MM.1S (cell line): ENCODE data around the gene PPP1CA.
A peak's percentile ranks its signal among the peaks of the same experiment; 100 is the strongest.

Experiments used
- DNase-seq: peaks from one replicate; pipeline ENCODE4 v3.0.0-alpha.2; 2015
- H2AFZ ChIP-seq: fragments of 300-600 bp; sonication (generic); 2 replicates; pipeline ENCODE4 v1.6.0; 2016; ENCODE audit warnings: antibody characterized with exemption, low read length
- H3F3A ChIP-seq: fragments of 300-600 bp; sonication (generic); 2 replicates; pipeline ENCODE4 v1.6.1; 2016; ENCODE audit warnings: mild to moderate bottlenecking, antibody characterized with exemption, low read length, moderate library complexity, mixed read lengths; ENCODE audit not compliant: insufficient read depth
- H3K27ac ChIP-seq: fragments of 300-600 bp; sonication (generic); 2 replicates; pipeline ENCODE4 v1.5.1; 2016; ENCODE audit warnings: mild to moderate bottlenecking, low read length
- H3K27me3 ChIP-seq: fragments of 300-600 bp; sonication (generic); replicated peaks from 2 replicates; pipeline ENCODE4 v1.6.0; 2016; ENCODE audit warnings: low read length; ENCODE audit not compliant: insufficient read depth
- H3K36me3 ChIP-seq: fragments of 300-600 bp; sonication (generic); replicated peaks from 2 replicates; pipeline ENCODE4 v1.6.1; 2016; ENCODE audit warnings: mild to moderate bottlenecking, low read length, mixed read lengths; ENCODE audit not compliant: insufficient read depth
- H3K4me1 ChIP-seq: fragments of 300-600 bp; sonication (generic); 2 replicates; pipeline ENCODE4 v1.6.1; 2016; ENCODE audit warnings: low read length, mixed read lengths
- H3K4me2 ChIP-seq: fragments of 300-600 bp; sonication (generic); 2 replicates; pipeline ENCODE4 v1.6.0; 2016; ENCODE audit warnings: low read depth, low read length
- H3K4me3 ChIP-seq: fragments of 300-600 bp; sonication (generic); 2 replicates; pipeline ENCODE4 v1.5.1; 2016; ENCODE audit warnings: low read length, mixed read lengths
- H3K79me2 ChIP-seq: fragments of 300-600 bp; sonication (generic); 2 replicates; pipeline ENCODE4 v1.6.1; 2016; ENCODE audit warnings: mixed run types, low read length, mixed read lengths
- H3K9ac ChIP-seq: fragments of 300-600 bp; sonication (generic); 2 replicates; pipeline ENCODE4 v1.6.1; 2016; ENCODE audit warnings: low read length, mixed read lengths
- H3K9me2 ChIP-seq: fragments of 300-600 bp; sonication (generic); replicated peaks from 2 replicates; pipeline ENCODE4 v1.6.1; 2016; ENCODE audit warnings: mild to moderate bottlenecking, low read length, mixed read lengths; ENCODE audit not compliant: insufficient read depth
- H3K9me3 ChIP-seq: fragments of 300-600 bp; sonication (generic); replicated peaks from 2 replicates; pipeline ENCODE4 v1.6.1; 2016; ENCODE audit warnings: mild to moderate bottlenecking, low read length, mixed read lengths; ENCODE audit not compliant: insufficient read depth
- H4K20me1 ChIP-seq: fragments of 300-600 bp; sonication (generic); 2 replicates; pipeline ENCODE4 v1.6.1; 2016; ENCODE audit warnings: mild to moderate bottlenecking, low read length, moderate library complexity, mixed read lengths; ENCODE audit not compliant: insufficient read depth
- CTCF ChIP-seq: fragments of 300-600 bp; sonication (generic); IDR thresholded peaks from 2 replicates; pipeline ENCODE4 v1.5.1; 2016; ENCODE audit warnings: antibody characterized with exemption, low read length, mixed read lengths
- EZH2 ChIP-seq: fragments of 300-600 bp; sonication (generic); optimal IDR thresholded peaks from 2 replicates; pipeline ENCODE3; 2017; ENCODE audit warnings: low read depth, mild to moderate bottlenecking, antibody characterized with exemption, low read length, mixed read lengths
- EZH2phosphoT487 ChIP-seq: fragments of 300-600 bp; sonication (generic); IDR thresholded peaks from 2 replicates; pipeline ENCODE4 v1.6.1; 2018; ENCODE audit warnings: antibody characterized with exemption, low read length

Gene PPP1CA

GRCh38 chr11:67392183-67392715, 9.4 kb downstream of the PPP1CA start:
- H3K79me2 ChIP-seq = peaks cover 56% of the 10 kb centered on the region
- peak; percentile 9 for DNase-seq
- peak overlapping the region; percentile 50; the same call in 1 of the 2 replicates for H3K27ac ChIP-seq
- no peaks in the 10 kb centered on the region for H3K27me3 ChIP-seq
- H3K9me3 ChIP-seq = no peaks in the 10 kb centered on the region
- no peaks in the 10 kb centered on the region for H3K9me2 ChIP-seq
- TF ChIP-seq EZH2 = no peak
- TF ChIP-seq CTCF = 0 out of 2 replicates have a peak, but pooled peaks have one; percentile 5
- peaks cover 9% of the 10 kb centered on the region for H3K4me1 ChIP-seq
- H2AFZ ChIP-seq = peak overlapping the region; percentile 98
- peak overlapping the region; percentile 74 for H3K4me2 ChIP-seq
- H3K4me3 ChIP-seq = peak overlapping the region; percentile 97
- peak overlapping the region; percentile 91 for H3K9ac ChIP-seq
- H3F3A ChIP-seq = peaks cover 12% of the 10 kb centered on the region; the same call in 1 of the 2 replicates
- H3K36me3 ChIP-seq = no peaks in the 10 kb centered on the region
- no peaks in the 10 kb centered on the region for H4K20me1 ChIP-seq

- peak within 1 kb of the TSS; percentile 74 for H3K4me2 ChIP-seq
- DNase-seq = peak; percentile 98
- no peaks in the 10 kb centered on the region for H3K36me3 ChIP-seq
- no peaks in the 10 kb centered on the region for H3K27me3 ChIP-seq
- no peaks in the 10 kb centered on the region for H4K20me1 ChIP-seq
- H3K4me1 ChIP-seq = peaks cover 9% of the 10 kb centered on the region
- H3K9ac ChIP-seq = peak within 1 kb of the TSS; percentile 91
- no peak for TF ChIP-seq EZH2phosphoT487
- no peak for TF ChIP-seq EZH2
- no peak for TF ChIP-seq CTCF
- peaks cover 12% of the 10 kb centered on the region; the same call in 1 of the 2 replicates for H3F3A ChIP-seq
- H3K9me3 ChIP-seq = no peaks in the 10 kb centered on the region
- peak within 1 kb of the TSS; percentile 98 for H2AFZ ChIP-seq
- no peaks in the 10 kb centered on the region for H3K9me2 ChIP-seq
- H3K27ac ChIP-seq = peak within 1 kb of the TSS; percentile 50; the same call in 1 of the 2 replicates
- H3K79me2 ChIP-seq = peaks cover 50% of the 10 kb centered on the region
- H3K4me3 ChIP-seq = peak within 1 kb of the TSS; percentile 97
Measured at GRCh38 chr11:67391304-67392182, 10.1 kb downstream of the PPP1CA start, which contains the start of gene RAD9A. Gene RAD9A (plus strand): TSS chr11:67391986. CDS start chr11:67392045, 59 bp downstream.

- H3K4me2 ChIP-seq = peak overlapping the region; percentile 74
- H3K36me3 ChIP-seq = no peaks in the 10 kb centered on the region
- no peaks in the 10 kb centered on the region for H3K27me3 ChIP-seq
- H4K20me1 ChIP-seq = no peaks in the 10 kb centered on the region
- no peak for TF ChIP-seq CTCF
- TF ChIP-seq EZH2phosphoT487 = no peak
- no peak for TF ChIP-seq EZH2
- no peaks in the 10 kb centered on the region for H3K9me2 ChIP-seq
- H3K4me3 ChIP-seq = peak overlapping the region; percentile 97
- no peak for DNase-seq
- peaks cover 44% of the 10 kb centered on the region for H3K79me2 ChIP-seq
- H3K9ac ChIP-seq = peak overlapping the region; percentile 91
- H3K9me3 ChIP-seq = no peaks in the 10 kb centered on the region
- H3K4me1 ChIP-seq = peaks cover 9% of the 10 kb centered on the region
- peak overlapping the region; percentile 50; the same call in 1 of the 2 replicates for H3K27ac ChIP-seq
- peaks cover 12% of the 10 kb centered on the region; the same call in 1 of the 2 replicates for H3F3A ChIP-seq
- peak overlapping the region; percentile 98 for H2AFZ ChIP-seq
Measured at GRCh38 chr11:67390947-67391303, 10.7 kb downstream of the PPP1CA start.
